A673 (cell line): ENCODE data around the gene MAPKAPK3.

Experiments
- EZH2 ChIP-seq: fragments of 200-600 bp; sonication (generic); IDR thresholded peaks from 2 replicates; pipeline ENCODE4 v1.6.1; 2017; ENCODE audit warnings: borderline replicate concordance, low read depth, mild to moderate bottlenecking, mixed read lengths, antibody characterized with exemption, low read length; ENCODE audit not compliant: poor library complexity, severe bottlenecking
- TF ChIP-seq, protein P1 (sequence below): fragments of 300-800, 200-600 bp; sonication (generic); conservative IDR thresholded peaks from 2 replicates; pipeline ENCODE4 v1.5.1; 2017; ENCODE audit warnings: low read depth, mild to moderate bottlenecking, antibody characterized with exemption, low read length, moderate library complexity, mixed read lengths

DNA sequence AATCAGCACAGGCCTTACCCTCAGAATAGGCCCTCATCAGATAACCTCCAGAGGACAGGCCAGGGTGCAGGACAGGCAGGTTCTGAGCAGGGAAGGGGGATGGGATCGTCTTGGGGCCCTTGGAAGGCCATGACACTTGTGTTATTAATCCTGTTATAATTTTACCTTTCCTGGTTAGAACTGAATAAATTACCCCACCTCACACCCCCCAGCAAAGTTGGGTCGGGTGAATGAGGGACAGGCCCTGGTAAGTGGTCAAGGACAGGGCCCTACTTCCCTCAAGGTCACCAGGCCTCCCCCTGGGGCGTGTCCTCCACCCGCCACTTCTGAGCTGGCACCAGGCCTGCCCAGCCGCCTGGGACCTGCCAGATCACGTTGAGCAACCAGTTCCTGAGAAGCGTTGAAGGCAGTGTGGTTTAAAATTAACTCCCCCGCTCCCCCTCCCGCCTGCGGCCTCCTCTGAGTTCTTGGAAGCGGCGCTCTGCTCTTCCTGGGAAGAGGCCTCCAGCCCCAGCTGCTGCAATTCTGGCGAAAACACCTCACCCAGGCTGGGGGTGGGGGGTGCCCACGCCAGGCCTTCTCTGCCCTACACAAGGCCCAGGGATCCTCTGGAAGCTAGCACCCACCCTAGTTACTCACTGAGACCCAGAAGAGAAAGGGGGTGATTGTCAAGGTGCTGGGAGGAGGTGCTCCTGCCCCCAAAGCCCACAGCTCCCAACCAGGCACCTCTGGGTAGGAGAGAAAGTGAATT is 15.9 kb upstream of the MAPKAPK3 start:
- TF ChIP-seq, protein P1, sequence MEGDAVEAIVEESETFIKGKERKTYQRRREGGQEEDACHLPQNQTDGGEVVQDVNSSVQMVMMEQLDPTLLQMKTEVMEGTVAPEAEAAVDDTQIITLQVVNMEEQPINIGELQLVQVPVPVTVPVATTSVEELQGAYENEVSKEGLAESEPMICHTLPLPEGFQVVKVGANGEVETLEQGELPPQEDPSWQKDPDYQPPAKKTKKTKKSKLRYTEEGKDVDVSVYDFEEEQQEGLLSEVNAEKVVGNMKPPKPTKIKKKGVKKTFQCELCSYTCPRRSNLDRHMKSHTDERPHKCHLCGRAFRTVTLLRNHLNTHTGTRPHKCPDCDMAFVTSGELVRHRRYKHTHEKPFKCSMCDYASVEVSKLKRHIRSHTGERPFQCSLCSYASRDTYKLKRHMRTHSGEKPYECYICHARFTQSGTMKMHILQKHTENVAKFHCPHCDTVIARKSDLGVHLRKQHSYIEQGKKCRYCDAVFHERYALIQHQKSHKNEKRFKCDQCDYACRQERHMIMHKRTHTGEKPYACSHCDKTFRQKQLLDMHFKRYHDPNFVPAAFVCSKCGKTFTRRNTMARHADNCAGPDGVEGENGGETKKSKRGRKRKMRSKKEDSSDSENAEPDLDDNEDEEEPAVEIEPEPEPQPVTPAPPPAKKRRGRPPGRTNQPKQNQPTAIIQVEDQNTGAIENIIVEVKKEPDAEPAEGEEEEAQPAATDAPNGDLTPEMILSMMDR = no peak
- no peak for TF ChIP-seq EZH2
